Epithelial cell of prostate (primary cell): ENCODE data around the gene ADAMTS2.

Experiments
- DNase-seq: peaks from one replicate; pipeline ENCODE4 v3.0.0-alpha.2; 2011; ENCODE audit warnings: low read depth, low spot score
- H3K27ac ChIP-seq: fragments of 450-650 bp; 2 replicates; pipeline ENCODE4 v1.5.1; 2017; ENCODE audit warnings: mild to moderate bottlenecking

The ADAMTS2 gene

GRCh38 chr5:179260324-179261070, 84.8 kb downstream of the ADAMTS2 start:
- DNase-seq, result no peak
- H3K27ac ChIP-seq, result no peak overlapping the region

- DNase-seq, result no peak
Measured at GRCh38 chr5:179259731-179260323, 85.4 kb downstream of the ADAMTS2 start.

GRCh38 chr5:179258922-179259730, 86.1 kb downstream of the ADAMTS2 start:
- DNase-seq, result no peak
- no peak overlapping the region for H3K27ac ChIP-seq

More at GRCh38 chr5:179259731-179260323, 85.4 kb downstream of the ADAMTS2 start:
- no peak overlapping the region for H3K27ac ChIP-seq

GRCh38 chr5:179258001-179258921, 87.0 kb downstream of the ADAMTS2 start:
- no peak for DNase-seq
- no peak overlapping the region for H3K27ac ChIP-seq

- no peak overlapping the region for H3K27ac ChIP-seq
- no peak for DNase-seq
Measured at GRCh38 chr5:179257176-179257682, 88.0 kb downstream of the ADAMTS2 start.

- H3K27ac ChIP-seq, result no peak overlapping the region
- DNase-seq, result no peak
Measured at GRCh38 chr5:179256328-179257175, 88.7 kb downstream of the ADAMTS2 start.

GRCh38 chr5:179255527-179256327, 89.5 kb downstream of the ADAMTS2 start:
- no peak overlapping the region for H3K27ac ChIP-seq
- no peak for DNase-seq

GRCh38 chr5:179254638-179255271, 90.5 kb downstream of the ADAMTS2 start:
- H3K27ac ChIP-seq, result no peak overlapping the region
- no peak for DNase-seq

- no peak overlapping the region for H3K27ac ChIP-seq
- no peak for DNase-seq
Measured at GRCh38 chr5:179253730-179254129, 91.5 kb downstream of the ADAMTS2 start.

- no peak overlapping the region for H3K27ac ChIP-seq
- DNase-seq, result no peak
Measured at GRCh38 chr5:179251276-179251969, 93.8 kb downstream of the ADAMTS2 start.

- no peak overlapping the region for H3K27ac ChIP-seq
- no peak for DNase-seq
Measured at GRCh38 chr5:179250561-179251225, 94.6 kb downstream of the ADAMTS2 start.

GRCh38 chr5:179246227-179246626, 99.0 kb downstream of the ADAMTS2 start:
- H3K27ac ChIP-seq, result no peak overlapping the region
- no peak for DNase-seq

GRCh38 chr5:179245031-179245430, 100.2 kb downstream of the ADAMTS2 start:
- no peak overlapping the region for H3K27ac ChIP-seq
- no peak for DNase-seq

- H3K27ac ChIP-seq, result no peak overlapping the region
Measured at GRCh38 chr5:179244044-179244443, 101.2 kb downstream of the ADAMTS2 start.

GRCh38 chr5:179243333-179243732, 101.9 kb downstream of the ADAMTS2 start:
- no peak for DNase-seq
- H3K27ac ChIP-seq, result no peak overlapping the region

More at GRCh38 chr5:179244044-179244443, 101.2 kb downstream of the ADAMTS2 start:
- no peak for DNase-seq

- no peak for DNase-seq
- no peak overlapping the region for H3K27ac ChIP-seq
Measured at GRCh38 chr5:179242676-179243075, 102.6 kb downstream of the ADAMTS2 start.
